CD4-positive, alpha-beta T cell treated with Interleukin-15 for 1 hour (primary cell): Measurements from ENCODE around the gene KRT17.
A peak's percentile ranks its signal among the peaks of the same experiment; 100 is the strongest.

Source experiments
- DNase-seq: peaks from one replicate; pipeline ENCODE4 v3.0.0-alpha.2; 2020

The KRT17 gene

DNA sequence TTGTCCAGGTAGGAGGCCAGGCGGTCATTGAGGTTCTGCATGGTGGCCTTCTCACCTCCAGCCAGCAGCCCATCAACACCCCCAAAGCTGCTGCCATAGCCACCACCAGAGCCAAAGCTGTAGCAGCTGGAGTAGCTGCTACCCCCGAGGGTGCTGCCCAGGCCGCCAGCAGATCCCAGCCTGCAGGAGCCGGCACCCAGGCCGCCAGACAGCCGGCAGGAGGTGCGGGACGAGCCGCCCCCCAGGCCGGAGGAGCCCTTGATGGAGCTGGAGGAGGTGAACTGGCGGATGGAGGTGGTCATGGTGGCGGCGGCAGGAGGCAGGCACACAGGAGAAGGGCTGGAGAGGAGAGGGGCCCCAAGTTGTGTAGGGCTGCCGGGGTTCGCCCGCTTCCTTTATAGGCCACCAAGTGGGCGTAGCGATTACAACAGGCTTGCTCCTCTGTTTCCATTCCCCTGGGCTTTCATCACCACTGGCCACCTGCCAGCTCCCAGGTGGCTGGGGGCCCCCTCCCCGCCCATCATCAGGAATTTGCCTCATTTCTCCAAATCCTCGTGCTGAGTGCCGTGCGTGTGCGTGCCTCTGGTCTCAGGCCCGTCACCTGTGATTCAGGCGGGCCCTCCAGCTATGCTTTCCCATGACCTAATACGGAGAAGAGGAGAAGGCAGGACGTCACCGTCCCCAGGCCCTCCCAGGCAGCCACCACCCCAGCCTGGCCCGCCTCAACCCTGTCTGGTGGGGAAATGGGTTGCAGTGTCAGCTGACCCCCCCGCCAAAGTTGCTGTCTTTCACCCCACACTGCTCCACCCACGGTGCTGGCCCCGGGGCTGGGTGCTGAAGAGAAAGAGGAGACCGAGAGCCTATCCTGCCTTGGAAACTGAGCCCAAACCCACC is at the start of gene KRT17:
Gene KRT17 (minus strand): TSS at position 368 of the 894 bp plus-strand sequence. CDS start 66 bp downstream, at position 302.
- peak; percentile 5 for DNase-seq

DNA sequence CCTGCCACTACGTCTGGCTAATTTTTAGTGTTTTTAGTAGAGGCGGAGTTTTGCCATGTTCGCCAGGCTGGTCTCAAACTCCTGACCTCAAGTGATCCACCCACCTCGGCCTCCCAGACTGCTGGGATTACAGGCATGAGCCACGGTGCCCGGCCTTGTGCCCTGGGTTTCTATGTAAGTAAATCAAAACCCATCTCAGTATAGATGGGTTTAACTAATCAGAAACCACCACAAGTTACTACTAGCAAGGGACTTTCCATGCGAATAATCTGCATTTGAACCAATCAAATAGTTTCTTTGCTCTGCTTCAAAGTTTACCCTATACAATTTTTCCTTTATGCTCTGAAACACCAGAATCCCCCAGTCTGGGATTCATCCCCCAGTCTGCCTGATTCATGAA is 47.8 kb upstream of the KRT17 start:
- DNase-seq, result no peak

DNA sequence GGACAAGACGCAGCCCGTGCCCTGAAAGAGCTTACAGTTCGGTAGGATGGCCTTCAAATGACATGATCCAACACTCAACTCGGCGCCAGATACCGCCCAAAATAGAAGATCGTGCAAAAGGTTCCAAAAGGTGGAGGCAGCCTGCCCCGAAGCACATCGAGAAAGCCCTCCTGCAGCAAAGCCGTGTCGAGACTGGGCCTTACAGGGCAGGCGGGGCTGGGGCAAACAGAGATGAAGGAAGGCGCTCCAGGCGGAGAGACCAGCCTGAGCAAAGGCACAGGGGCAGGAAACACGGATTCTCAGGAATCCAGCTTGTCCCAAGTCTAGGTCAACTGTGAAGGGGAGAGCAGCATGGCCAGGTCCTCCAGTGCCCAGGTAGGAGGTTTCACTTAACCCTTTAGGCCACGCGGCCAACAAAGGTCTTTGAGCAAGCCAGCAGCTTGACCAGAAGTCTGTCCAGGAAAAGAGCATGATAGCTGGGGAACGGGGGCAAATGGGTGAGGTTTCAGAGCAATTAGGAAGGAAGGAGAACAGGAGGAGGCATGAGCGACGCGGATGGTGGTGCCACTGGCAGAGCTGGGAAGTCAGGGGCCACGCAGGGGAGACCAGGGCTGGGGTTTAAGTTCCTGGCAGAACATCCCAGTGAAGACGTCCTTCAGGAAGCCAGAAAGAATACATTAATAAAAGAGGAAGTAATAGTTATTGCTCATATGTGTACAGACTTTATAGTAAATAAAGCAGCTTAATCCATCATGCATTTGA is 43.1 kb upstream of the KRT17 start:
- no peak for DNase-seq

DNA sequence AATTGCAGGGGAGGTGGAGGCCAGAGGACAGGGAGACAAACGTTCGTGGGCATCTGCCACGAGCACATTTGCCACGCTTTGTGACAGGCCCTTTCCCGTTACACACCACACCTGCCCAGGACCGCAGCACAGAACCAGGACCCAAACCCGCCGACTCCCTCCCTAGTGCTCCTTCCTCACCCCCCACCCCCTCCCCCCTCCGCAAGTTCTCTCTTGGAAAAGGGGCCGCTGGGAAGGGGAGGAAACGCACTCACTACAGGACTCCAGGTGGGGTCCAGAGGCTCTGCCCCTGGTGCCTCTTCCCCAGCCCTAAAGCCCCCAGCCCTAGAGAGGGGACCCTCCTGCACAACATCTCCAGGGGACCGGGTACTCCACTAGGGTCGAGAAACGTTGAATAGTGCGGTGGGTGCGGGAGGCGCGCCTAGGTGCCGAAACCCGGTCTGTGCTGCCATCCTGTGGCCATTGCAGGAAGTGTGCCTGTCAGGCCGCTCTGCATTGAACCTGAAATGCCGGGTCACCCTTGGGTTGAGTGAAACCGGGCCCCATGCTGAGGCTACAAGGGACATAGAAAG is 42.4 kb upstream of the KRT17 start:
- DNase-seq, result peak; percentile 88

DNA sequence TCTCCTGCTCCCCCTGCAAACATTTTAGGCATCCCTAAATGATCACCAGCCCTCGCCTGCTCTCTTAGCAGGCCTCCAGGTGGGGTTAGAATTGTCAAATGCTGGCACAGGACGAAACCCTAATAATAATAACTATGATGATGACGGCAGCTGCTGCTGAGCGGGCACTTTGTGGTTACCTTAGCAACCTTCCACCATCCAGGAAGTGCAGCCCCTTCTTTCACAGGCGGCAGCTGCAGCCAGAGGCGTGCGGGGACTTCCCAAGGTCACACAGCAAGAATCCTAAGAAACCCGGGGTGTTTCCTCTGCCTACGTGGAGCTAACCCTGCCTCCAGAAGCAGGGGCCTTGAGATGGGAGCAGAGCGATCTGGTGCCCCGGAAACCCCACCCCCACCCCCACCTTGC is 41.9 kb upstream of the KRT17 start:
- DNase-seq, result peak; percentile 95

DNA sequence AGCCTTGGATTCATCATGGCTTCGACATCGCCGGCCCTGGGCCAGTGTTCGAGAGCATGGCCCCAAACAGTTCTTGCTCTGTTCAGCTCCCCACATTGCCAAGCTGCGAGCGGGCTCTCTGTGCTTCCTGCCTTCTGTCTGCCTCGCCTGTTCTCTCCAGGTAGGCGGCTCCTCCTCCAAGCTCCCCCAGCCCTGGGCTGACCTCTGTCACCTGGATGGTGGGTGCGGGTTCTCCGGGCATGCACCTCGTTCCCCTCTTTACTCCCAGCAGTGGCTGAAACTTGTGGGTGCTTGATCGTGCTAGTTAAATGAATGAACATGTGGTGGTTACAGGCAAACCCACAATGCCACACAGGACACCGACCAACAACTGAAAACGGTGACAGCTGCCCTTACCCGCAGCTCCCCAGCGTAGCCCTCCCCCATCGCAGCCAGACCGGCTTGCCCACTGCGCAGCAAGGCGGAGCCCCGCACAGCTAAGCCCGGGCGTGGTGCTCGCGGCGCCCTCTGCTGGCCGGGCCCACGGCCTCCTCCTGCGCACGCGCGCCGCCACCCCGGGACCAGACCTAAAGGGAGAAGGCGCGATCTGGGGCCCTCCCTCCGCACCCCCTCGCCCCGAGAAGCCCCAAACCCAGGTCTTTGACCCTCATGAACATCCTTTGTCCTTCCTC is 41.3 kb upstream of the KRT17 start:
- DNase-seq, result peak; percentile 91

DNA sequence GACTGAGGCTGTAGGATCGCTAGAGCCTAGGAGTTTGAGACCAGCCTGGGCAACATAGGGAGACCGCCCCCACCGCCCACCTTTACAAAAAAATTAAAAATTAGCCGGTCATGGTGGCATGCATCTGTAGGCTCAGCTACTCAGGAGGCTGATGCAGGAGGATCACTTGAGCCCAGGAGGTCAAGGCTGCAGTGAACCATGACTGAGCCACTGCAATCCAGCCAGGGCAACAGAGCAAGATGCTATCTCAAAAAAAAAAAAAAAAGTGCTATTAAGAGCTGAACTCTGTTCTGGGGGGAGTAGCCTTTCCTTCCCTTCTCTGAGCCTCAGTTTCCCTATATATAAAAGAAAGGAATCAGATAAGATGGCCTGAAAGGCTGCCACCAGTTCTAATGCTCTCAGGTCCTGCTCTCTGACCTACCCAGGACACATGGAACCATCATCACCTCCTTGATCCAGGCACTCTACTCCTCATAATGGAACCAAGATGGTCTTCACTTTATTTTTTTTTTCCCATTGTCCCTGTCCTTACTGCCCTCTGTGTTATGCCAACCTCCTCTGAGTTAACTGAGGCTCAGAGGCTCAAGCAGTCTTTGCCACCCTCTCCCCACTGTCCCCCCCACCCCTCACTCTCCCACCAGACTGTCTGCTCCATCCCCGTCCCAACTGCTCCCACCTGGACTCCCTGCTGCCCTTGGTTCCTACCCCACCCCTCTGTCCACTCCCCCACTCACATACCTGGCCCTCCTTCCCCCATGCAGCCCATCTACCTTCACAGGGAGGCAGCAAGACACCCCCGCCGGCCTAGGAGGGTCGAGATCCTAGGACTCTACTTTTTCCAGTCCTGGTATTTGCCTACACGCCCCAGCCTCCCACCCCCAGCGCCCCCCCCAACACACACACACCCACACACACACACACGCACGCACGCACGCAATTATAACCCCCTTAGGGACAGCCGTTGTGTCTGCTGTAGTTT is 40.5 kb upstream of the KRT17 start:
- DNase-seq, result no peak

DNA sequence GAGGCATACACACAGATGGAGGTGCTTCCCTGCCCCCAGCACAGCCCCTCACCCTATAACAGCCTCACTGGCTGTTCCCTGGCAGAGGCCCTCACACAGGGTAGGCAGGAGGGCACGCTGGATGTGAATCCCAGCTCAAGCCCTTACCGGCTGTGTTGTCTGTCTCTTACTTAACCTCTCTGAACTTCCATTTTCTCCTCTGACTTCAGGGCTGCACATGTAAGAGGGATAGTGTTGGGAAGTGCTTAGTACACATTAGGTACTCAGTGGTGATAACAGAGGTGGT is 39.7 kb upstream of the KRT17 start:
- no peak for DNase-seq

DNA sequence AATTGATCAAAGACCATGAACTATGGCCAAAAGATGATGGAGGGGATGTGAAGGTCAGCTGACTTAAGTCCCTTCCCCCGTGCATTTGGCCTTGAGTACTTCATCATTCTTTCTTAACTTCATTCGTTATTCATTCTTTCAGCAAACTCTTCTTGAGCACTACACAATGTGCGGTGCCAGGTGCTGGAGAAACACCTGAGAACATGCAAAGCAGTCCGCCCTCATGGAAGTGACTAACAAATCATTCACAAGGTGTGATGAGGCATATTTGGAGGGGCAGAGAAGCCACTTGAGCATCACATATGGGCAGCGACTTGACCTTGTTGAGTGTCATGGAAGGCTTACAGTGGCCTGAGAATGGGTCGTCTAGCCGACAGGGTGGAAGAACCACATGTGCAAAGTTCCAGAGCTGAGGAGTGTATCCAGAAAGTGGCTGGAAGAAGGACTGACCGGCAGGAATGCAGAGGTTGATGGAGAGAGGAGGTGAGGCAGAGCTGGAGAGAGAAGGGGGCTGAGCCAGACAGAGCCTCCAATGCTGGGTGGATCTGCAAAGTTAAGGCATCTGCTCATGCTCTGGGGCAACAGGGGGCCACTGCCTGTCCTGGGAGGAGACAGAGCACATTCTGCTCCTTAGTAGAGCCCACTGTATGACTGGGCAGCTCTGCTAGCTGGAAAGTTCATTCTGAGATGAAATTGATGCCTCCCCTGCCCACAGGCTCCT is 39.2 kb upstream of the KRT17 start:
- DNase-seq, result no peak

DNA sequence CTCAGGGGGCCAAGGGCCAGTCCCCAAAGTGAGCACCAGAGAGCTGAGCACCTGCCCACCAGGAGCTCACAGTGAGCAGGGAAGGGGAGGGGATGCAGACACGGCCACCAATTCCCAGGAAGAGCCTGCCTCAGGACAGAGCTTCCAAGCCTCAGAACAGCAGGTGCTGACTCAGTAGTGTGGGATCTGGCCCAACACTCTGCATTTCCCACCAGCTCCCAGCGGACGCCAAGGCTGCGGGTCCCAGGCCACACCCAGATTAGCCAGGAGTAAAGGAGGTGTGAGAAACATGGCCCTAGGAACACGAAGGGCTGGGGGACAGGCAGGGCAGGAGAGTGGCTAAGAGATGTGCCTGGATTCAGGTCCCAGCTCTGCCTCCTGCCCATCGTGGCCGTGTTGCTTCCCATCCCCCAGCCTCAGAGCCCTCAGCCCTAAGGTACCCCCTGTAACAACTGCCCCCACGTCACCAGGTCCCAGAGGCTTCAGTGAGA is 35.9 kb upstream of the KRT17 start:
- DNase-seq, result no peak

DNA sequence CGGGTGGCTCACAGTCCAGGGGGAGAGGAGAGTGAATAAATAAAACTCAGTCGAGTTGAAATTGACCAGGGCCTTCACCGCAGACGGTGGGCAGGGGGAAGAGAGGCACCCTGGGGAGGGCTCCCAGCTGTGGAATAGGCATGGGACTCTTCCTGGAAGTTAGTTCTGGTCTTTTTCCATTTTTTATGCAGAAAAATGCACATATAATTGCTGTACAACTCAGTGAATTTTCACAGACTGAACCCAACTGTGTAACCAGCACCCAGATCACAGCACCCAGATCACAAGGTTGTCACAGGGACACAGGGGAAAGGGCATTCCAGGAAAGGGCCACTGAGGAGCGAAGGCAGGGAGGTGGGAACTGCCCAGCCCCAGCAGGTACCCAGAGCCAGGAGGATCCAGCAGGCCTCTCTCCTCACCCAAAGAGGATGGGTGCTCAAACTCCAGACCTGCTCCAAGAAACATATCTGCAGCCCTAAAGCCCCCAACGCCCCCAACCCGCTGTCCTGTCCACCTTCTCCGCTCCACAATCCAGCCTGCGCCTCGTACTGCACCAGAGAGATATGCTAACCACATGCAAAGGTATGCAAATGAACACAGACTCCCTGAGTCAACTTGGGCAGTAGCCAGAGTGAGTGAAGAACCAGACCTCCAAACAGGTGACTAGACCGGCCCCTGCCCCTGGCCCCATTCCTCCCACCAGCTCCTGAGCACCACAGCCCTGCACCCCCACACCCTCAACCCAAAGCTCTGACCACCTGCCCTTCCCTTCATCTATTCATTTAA is 35.2 kb upstream of the KRT17 start:
- DNase-seq, result no peak

DNA sequence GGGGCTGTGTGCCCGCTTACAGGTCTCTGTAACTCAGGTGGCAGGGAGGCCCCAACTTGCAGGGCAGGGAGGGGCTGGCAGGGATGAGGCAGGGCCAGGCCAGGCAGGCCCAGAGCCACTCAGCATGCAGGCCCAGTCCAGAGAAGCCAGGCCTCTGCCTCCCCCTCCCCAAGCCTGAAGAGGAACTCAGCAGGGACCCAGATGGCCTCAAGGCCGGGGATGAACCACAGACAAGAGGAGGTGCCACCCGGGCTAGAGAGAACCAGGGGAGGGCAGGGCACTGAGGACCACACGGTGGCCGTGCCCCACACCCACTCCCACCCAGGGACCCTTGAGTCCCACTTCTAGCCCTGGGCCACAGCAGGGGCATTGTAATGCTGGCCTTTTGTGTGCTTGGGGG is 34.5 kb upstream of the KRT17 start:
- DNase-seq, result no peak

DNA sequence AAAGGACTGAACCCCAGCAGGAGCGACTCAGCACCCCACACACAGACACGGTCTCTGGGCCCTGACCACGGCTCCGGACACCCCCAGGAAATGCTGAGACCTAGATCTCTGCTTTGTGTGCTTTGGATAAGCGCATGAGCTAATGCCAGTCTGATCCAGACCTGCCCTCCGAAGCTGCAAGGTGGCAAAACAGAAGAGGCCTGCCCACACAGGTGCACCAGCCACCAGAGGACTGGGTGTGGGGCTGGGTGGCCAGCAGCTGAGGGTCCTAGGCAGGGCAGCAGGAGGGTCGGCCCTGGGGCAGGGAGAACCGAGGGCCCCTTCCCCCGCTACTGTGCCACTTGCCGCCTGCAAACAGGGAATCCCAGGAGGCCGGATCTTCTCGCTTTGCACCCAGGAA is 33.6 kb upstream of the KRT17 start:
- no peak for DNase-seq

DNA sequence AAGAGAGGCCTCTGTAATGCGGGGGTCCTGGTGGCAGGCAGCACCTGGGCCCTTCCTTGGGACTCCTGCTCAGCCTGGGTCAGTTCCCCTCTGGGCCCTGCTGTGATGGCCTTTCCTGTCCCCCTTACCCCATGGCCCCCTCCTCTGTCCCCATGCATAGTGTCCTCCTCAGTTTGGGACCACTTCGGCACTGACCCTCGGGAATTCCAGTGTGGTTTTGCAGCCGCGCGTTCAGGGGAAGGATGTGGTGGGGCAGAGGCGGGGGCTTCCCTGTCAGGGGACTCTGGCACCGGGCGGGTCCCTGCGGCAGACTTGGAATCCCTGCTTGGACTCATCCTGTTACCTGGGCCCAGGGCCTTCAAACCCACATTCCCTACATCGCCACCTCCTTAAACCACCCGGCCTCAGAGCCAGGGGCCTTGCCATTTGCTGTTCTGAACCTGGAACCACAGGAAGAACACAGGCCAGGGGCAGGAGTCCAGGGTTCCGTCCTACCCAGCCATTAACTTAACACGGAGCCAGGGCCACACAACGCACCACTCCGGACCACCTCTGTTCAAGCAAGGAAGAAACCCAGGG is 32.9 kb upstream of the KRT17 start:
- no peak for DNase-seq

DNA sequence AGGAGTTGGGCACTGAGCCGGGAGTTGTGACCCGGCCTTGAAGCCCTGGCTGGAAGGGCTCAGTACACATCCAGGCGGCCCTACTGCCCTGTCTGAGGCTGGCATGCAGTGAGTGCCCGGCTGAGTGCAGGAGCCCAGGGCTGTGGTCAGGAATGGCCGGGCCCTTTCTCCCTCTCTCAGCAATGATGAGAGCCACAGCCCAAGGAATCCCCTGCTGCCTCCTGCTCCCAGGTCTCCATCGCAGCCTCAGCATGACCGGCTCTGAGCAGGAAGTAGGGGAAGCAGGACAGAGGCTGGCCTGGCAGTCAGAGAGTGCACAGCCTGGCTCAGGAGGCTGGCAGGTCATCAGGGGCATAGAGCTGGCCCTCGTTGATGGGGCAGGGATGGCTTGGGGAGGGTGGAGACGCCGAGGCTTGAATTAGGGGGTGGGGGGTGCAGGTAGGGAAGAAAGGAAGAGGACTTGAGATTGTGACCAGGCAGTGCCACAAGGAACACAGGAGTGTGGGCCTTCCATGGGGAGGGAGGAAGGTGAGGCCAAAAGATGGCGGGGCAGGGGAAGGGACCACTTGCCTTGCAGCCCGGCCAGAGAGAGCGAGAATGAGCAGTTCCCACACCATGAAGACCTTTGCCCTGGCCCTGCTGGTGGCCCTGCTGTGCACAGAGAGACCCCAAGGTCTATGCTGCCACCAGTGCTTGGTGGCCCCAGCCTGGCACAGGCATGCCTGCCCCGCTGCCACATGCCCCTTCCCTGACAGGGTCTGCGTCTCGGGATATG is 32.1 kb upstream of the KRT17 start:
- DNase-seq, result no peak

DNA sequence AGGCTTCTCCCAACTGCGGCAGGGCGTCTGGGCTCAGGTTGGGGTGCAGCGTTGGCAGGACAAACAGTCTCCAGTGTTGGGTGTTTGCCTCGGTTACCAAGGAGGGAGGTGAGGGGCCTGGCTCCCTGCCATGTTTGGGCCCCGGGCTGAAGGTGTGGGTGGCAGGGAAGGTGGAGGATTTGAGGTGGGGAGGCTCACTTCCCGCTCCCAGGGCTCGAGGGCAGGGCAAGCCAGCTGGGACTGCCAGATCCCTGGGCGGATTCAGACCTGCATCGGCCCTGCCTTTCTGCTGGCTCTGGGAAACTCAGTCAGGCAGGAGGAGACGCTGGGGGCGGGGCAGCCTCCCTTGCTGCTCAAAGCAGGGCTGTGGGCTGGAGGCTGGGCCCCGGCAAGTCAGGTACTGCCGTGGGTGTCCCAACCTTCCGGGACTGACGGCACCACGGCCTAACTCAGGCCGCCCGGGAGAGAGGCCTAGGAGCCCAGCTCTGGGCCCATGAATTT is 31.3 kb upstream of the KRT17 start:
- DNase-seq, result no peak

DNA sequence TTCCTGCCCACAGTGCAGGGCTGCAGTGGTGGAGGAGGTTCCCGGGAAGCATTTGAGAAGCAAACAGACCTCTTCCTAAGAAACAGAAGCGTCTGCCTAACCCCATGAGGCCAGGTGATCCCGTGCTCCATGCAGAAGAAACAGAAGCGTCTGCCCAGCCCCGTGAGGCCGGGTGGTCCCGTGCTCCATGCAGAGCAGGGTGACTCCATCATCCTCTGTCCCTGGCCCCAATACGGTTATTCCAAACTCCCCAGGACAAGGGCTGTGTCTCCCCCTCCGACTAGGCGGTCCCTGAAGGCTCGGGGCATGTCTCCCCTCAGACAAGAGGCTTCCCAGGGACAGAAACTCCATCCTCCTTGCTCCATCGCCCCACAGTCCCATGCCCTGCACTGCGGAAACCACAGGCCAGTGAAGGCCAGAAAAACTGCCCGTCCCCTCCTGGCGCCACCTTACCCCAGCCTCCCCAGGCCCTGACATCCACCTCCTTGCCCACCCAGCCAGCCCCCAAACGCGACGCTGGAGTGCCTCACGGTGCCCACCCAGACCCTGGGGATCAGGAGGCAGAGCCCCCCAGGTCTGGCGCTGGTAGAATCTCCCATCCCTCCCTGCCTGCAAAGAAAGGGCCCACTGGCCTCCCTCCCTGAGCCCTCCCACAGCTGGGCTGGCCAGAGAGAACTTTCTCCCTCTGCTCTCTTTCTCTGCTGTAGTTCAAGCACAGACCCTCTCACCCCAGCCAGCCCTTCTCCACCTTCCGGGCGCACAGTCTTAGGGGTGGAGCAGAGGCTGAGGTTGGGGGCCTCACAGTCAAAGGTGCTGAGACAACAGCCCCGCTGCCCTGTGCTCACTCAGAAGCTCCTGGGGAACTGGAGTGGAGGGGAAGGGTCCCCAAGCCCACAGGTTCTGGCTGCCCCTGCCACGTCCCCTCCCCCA is 30.6 kb upstream of the KRT17 start:
- DNase-seq, result no peak
